ENCODE results near the gene RARB. TPM values are rescaled to one million over a fixed set of nuclear protein-coding genes. Genes with fewer than 3 reads are reported as not detected.

Gene RARB
- polyA plus RNA-seq, 1 experiment: 7.8 TPM

DNA sequence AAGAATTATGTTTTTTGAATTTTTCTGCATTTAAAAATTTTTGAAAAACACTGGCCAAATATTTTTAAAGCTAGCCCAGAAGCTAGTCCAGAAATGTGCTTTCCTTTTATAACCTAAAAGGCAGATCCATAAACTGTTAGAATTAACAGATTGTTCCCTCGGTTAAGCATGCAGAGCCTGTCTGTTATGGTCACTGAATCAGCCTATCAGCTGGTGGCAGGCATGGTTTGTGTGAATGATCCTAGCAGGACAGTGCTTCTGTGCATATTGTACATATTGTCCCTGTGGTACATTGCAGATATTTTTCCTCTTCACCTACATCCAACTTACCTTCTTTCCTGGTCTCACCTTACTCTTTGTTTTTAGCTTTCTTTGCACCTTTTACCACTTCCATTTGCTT is 53.3 kb downstream of the RARB start:
- CTCF ChIA-PET: interaction anchor here (0.5 kb wide), 1 partner anchor 374 kb away, joined by 3 read pairs; no protein-coding TSS in a partner anchor
- TF ChIP-seq, protein P1, sequence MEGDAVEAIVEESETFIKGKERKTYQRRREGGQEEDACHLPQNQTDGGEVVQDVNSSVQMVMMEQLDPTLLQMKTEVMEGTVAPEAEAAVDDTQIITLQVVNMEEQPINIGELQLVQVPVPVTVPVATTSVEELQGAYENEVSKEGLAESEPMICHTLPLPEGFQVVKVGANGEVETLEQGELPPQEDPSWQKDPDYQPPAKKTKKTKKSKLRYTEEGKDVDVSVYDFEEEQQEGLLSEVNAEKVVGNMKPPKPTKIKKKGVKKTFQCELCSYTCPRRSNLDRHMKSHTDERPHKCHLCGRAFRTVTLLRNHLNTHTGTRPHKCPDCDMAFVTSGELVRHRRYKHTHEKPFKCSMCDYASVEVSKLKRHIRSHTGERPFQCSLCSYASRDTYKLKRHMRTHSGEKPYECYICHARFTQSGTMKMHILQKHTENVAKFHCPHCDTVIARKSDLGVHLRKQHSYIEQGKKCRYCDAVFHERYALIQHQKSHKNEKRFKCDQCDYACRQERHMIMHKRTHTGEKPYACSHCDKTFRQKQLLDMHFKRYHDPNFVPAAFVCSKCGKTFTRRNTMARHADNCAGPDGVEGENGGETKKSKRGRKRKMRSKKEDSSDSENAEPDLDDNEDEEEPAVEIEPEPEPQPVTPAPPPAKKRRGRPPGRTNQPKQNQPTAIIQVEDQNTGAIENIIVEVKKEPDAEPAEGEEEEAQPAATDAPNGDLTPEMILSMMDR (IDR thresholded peaks at IDR 0.05; ENCODE audit: insufficient read depth, low read depth, low read length): no peak
- POLR2A ChIA-PET: no interaction called here

GRCh38 chr3:25483456-25483855 is 55.4 kb downstream of the RARB start:
- ChIA-PET CTCF (no interaction called here), POLR2A (interaction anchor here (0.7 kb wide), 1 partner anchor 497 kb away, joined by 14 read pairs; no protein-coding TSS in a partner anchor)
- no peak for DNase-seq (ENCODE audit: low read depth)
- no peaks in the 10 kb centered on the region for H3K36me3 ChIP-seq (ENCODE audit: control insufficient read depth, insufficient read depth, low read length)
- H3K4me3 ChIP-seq (ENCODE audit: low read depth, low read length): no peak overlapping the region
- H3K27me3 ChIP-seq (ENCODE audit: control insufficient read depth, insufficient read depth, low read length): no peaks in the 10 kb centered on the region
- TF ChIP-seq, protein P1 (IDR thresholded peaks at IDR 0.05; ENCODE audit: insufficient read depth, low read depth, low read length): no peak

More for the DNA sequence above, 53.3 kb downstream of the RARB start:
- no peaks in the 10 kb centered on the region for H3K27me3 ChIP-seq (ENCODE audit: control insufficient read depth, insufficient read depth, low read length)
- H3K36me3 ChIP-seq (ENCODE audit: control insufficient read depth, insufficient read depth, low read length): no peaks in the 10 kb centered on the region
- no peak overlapping the region for H3K4me3 ChIP-seq (ENCODE audit: low read depth, low read length)
- no peak for DNase-seq (ENCODE audit: low read depth)

GRCh38 chr3:25485673-25486072 is 57.6 kb downstream of the RARB start:
- Histone ChIP-seq H3K36me3 (ENCODE audit: control insufficient read depth, insufficient read depth, low read length) (no peaks in the 10 kb centered on the region), H3K27me3 (ENCODE audit: control insufficient read depth, insufficient read depth, low read length) (no peaks in the 10 kb centered on the region), H3K4me3 (ENCODE audit: low read depth, low read length) (no peak overlapping the region)
- POLR2A ChIA-PET: no interaction called here
- CTCF ChIA-PET: no interaction called here
- no peak for DNase-seq (ENCODE audit: low read depth)
- TF ChIP-seq, protein P1 (IDR thresholded peaks at IDR 0.05; ENCODE audit: insufficient read depth, low read depth, low read length): no peak

DNA sequence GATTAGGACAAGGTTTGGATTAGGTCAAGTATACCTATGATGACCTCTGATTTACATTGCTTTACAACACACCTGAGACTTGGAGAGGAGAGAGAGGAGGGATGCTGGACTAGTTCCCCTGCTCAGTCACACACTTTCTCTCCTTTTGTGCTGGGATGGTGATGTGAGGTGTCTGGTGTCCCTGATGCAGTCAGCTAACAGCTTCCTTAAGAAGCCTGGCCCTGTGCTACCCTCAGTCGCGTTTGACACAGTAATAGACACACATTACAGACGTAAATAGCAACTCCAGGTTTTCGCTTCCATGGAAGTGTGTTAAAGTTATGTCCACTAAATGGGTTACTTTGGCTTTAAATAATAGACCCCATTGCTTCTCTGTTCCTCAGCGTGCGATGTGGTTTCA is 58.9 kb downstream of the RARB start:
- ChIA-PET POLR2A (no interaction called here), CTCF (no interaction called here)
- Histone ChIP-seq H3K4me3 (ENCODE audit: low read depth, low read length) (no peak overlapping the region), H3K27me3 (ENCODE audit: control insufficient read depth, insufficient read depth, low read length) (no peaks in the 10 kb centered on the region), H3K36me3 (ENCODE audit: control insufficient read depth, insufficient read depth, low read length) (no peaks in the 10 kb centered on the region)
- TF ChIP-seq, protein P1 (IDR thresholded peaks at IDR 0.05; ENCODE audit: insufficient read depth, low read depth, low read length): no peak
- no peak for DNase-seq (ENCODE audit: low read depth)

DNA sequence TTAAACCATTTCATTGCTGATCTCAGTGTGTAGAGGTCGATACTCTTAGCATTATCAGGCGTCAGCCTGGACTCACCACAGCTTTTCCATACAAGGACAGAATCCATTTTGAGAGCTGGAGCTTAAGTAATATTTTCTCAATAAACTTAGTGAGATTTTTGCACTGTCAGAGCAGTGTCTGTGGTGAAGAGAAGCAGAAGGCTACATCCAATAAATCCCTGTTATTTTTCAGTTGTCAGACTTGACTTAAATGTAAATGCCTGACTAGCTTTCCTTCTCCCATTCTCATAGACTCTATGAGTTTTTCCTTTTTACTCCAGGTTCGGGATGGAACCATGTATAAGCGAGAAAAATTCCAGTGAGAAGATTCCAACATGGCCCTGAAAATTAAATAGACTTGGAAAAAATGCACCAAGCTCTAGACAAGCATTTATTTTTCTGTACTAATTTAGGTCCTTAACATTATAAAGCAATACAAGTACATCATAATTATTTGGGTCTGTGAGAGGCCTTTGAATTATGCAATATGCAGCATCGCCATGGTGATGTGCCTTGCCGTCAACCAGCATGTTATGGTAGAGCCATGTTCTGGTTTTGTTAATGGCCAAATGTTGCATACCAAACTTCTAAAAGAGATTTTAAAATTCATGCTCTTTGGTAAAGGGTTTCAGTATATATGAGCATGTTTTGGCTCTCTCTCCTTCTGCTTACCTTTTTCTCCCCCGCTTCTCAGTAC is 62.0 kb downstream of the RARB start:
- no peak for DNase-seq (ENCODE audit: low read depth)
- ChIA-PET POLR2A (no interaction called here), CTCF (no interaction called here)
- Histone ChIP-seq H3K4me3 (ENCODE audit: low read depth, low read length) (no peak overlapping the region), H3K36me3 (ENCODE audit: control insufficient read depth, insufficient read depth, low read length) (no peaks in the 10 kb centered on the region), H3K27me3 (ENCODE audit: control insufficient read depth, insufficient read depth, low read length) (no peaks in the 10 kb centered on the region)
- TF ChIP-seq, protein P1 (IDR thresholded peaks at IDR 0.05; ENCODE audit: insufficient read depth, low read depth, low read length): no peak
